ENCODE measurements around the gene KCNA5. TPM values are rescaled to one million over a fixed set of nuclear protein-coding genes. Genes with fewer than 3 reads are reported as not detected.

The KCNA5 gene
- polyA plus RNA-seq, 1 donor from 2014 or later = 7.5 TPM

- TF ChIP-seq TAF1 (IDR thresholded peaks at IDR 0.05; ENCODE audit: low read depth) = no peak
- no peak for TF ChIP-seq EZH2 (IDR thresholded peaks at IDR 0.05; ENCODE audit: borderline replicate concordance, insufficient read depth, low read length, poor library complexity, severe bottlenecking)
- TF ChIP-seq RAD21 (conservative IDR thresholded peaks at IDR 0.05) = no peak
- TF ChIP-seq CTCF (IDR thresholded peaks at IDR 0.05; ENCODE audit: poor library complexity, severe bottlenecking) = no peak
- no peak for TF ChIP-seq SMC3 (conservative IDR thresholded peaks at IDR 0.05; ENCODE audit: poor library complexity)
- TF ChIP-seq MXI1 (conservative IDR thresholded peaks at IDR 0.05; ENCODE audit: poor library complexity, severe bottlenecking) = no peak
- no peak for TF ChIP-seq EP300 (conservative IDR thresholded peaks at IDR 0.05; ENCODE audit: poor library complexity, severe bottlenecking)
- no peak for TF ChIP-seq REST (IDR thresholded peaks at IDR 0.05; ENCODE audit: borderline replicate concordance)
- TF ChIP-seq POLR2AphosphoS5 (IDR thresholded peaks at IDR 0.05) = no peak
- no peaks in the 10 kb centered on the region for H3K79me2 ChIP-seq (replicated peaks; ENCODE audit: insufficient read depth, low read length)
- H3K9me2 ChIP-seq (ENCODE audit: insufficient read depth, low read length) = no peaks in the 10 kb centered on the region
- H2AFZ ChIP-seq (ENCODE audit: low read depth, low read length) = no peak overlapping the region
- no peaks in the 10 kb centered on the region for H3K36me3 ChIP-seq (ENCODE audit: insufficient read depth, low read length)
- H3K27ac ChIP-seq (ENCODE audit: low read length) = no peak overlapping the region
- H3K9ac ChIP-seq (ENCODE audit: low read length) = no peak overlapping the region
- no peak overlapping the region for H3K4me2 ChIP-seq (ENCODE audit: low read length)
- H3K27me3 ChIP-seq (ENCODE audit: insufficient read depth, low read depth, low read length) = no peaks in the 10 kb centered on the region
- no peaks in the 10 kb centered on the region for H4K20me1 ChIP-seq (ENCODE audit: insufficient read depth)
- no peak overlapping the region for H3K4me3 ChIP-seq (ENCODE audit: low read length)
- no peaks in the 10 kb centered on the region for H3F3A ChIP-seq (ENCODE audit: insufficient read depth, low read length, poor library complexity, severe bottlenecking)
- H3K9me3 ChIP-seq (ENCODE audit: low read length) = no peaks in the 10 kb centered on the region
These were observed 34.7 kb downstream of the KCNA5 start for GRCh38 chr12:5078423-5078822.

GRCh38 chr12:5081016-5081415 is 37.3 kb downstream of the KCNA5 start:
- no peaks in the 10 kb centered on the region for H3K27me3 ChIP-seq (ENCODE audit: insufficient read depth, low read depth, low read length)

More at GRCh38 chr12:5081016-5081415, 37.3 kb downstream of the KCNA5 start:
- H4K20me1 ChIP-seq (ENCODE audit: insufficient read depth) = no peaks in the 10 kb centered on the region
- TF ChIP-seq EZH2 (IDR thresholded peaks at IDR 0.05; ENCODE audit: borderline replicate concordance, insufficient read depth, low read length, poor library complexity, severe bottlenecking) = no peak
- H3K9me2 ChIP-seq (ENCODE audit: insufficient read depth, low read length) = no peaks in the 10 kb centered on the region
- H3F3A ChIP-seq (ENCODE audit: insufficient read depth, low read length, poor library complexity, severe bottlenecking) = no peaks in the 10 kb centered on the region
- H3K9ac ChIP-seq (ENCODE audit: low read length) = no peak overlapping the region
- no peak overlapping the region for H3K4me3 ChIP-seq (ENCODE audit: low read length)
- H3K79me2 ChIP-seq (replicated peaks; ENCODE audit: insufficient read depth, low read length) = no peaks in the 10 kb centered on the region
- H3K9me3 ChIP-seq (ENCODE audit: low read length) = no peaks in the 10 kb centered on the region
- no peak overlapping the region for H3K27ac ChIP-seq (ENCODE audit: low read length)
- H3K4me2 ChIP-seq (ENCODE audit: low read length) = no peak overlapping the region
- H3K36me3 ChIP-seq (ENCODE audit: insufficient read depth, low read length) = no peaks in the 10 kb centered on the region
- H2AFZ ChIP-seq (ENCODE audit: low read depth, low read length) = no peak overlapping the region

Measured in neural cell (in vitro differentiated cells).